KOPT-K1 (cell line): ENCODE measurements around the gene RAPGEF2.
"Not testable (repeated sequence)": the region's sequence is repeated elsewhere in the genome, so short reads cannot be mapped to it uniquely, and the experiment has no call there.

Source experiments
- H3K27ac ChIP-seq: fragments of 200-600 bp; sonication (generic); 2 replicates; pipeline ENCODE4 v1.5.1; 2016; ENCODE audit warnings: antibody characterized with exemption, mild to moderate bottlenecking, low read depth, low read length; ENCODE audit not compliant: poor library complexity, severe bottlenecking
- H3K36me3 ChIP-seq: fragments of 200-600 bp; sonication (generic); 2 replicates; pipeline ENCODE4 v1.5.1; 2017; ENCODE audit warnings: antibody characterized with exemption, mild to moderate bottlenecking, low read length, moderate library complexity; ENCODE audit not compliant: insufficient read depth
- H3K9me3 ChIP-seq: fragments of 200-600 bp; sonication (generic); 2 replicates; pipeline ENCODE4 v1.5.1; 2017; ENCODE audit warnings: antibody characterized with exemption, low read length, mild to moderate bottlenecking; ENCODE audit not compliant: insufficient read depth, poor library complexity, severe bottlenecking

The RAPGEF2 gene

GRCh38 chr4:159102622-159103383 is at the start of gene RAPGEF2:
RAPGEF2 (plus strand) TSS chr4:159103079; CDS start chr4:159104163, 1,084 bp downstream.
- H3K27ac ChIP-seq, result peak within 1 kb of the TSS; percentile 35
- no peaks in the 10 kb centered on the region for H3K9me3 ChIP-seq
- H3K36me3 ChIP-seq, result no peaks in the 10 kb centered on the region

GRCh38 chr4:159055833-159056232 is 47.0 kb upstream of the RAPGEF2 start:
- no peak overlapping the region for H3K27ac ChIP-seq
- no peaks in the 10 kb centered on the region for H3K9me3 ChIP-seq
- H3K36me3 ChIP-seq, result no peaks in the 10 kb centered on the region

- Histone ChIP-seq H3K9me3 (no peaks in the 10 kb centered on the region), H3K27ac (no peak overlapping the region), H3K36me3 (no peaks in the 10 kb centered on the region)
Measured at GRCh38 chr4:159060161-159060560, 42.7 kb upstream of the RAPGEF2 start.

- H3K36me3 ChIP-seq, result no peaks in the 10 kb centered on the region
- H3K9me3 ChIP-seq, result no peaks in the 10 kb centered on the region
- H3K27ac ChIP-seq, result no peak overlapping the region
Measured at GRCh38 chr4:159062381-159062780, 40.5 kb upstream of the RAPGEF2 start.

GRCh38 chr4:159065513-159066240 is 37.2 kb upstream of the RAPGEF2 start:
- Histone ChIP-seq H3K9me3 (no peaks in the 10 kb centered on the region), H3K27ac (no peak overlapping the region), H3K36me3 (no peaks in the 10 kb centered on the region)

- H3K36me3 ChIP-seq, H3K27ac ChIP-seq, H3K9me3 ChIP-seq: not testable (repeated sequence)
Measured at GRCh38 chr4:159068139-159068538, 34.7 kb upstream of the RAPGEF2 start.

GRCh38 chr4:159069922-159070321 is 33.0 kb upstream of the RAPGEF2 start:
- Histone ChIP-seq H3K9me3 (no peaks in the 10 kb centered on the region), H3K36me3 (no peaks in the 10 kb centered on the region), H3K27ac (no peak overlapping the region)

GRCh38 chr4:159070742-159071141 is 32.1 kb upstream of the RAPGEF2 start:
- Histone ChIP-seq H3K9me3 (no peaks in the 10 kb centered on the region), H3K36me3 (no peaks in the 10 kb centered on the region), H3K27ac (no peak overlapping the region)

- Histone ChIP-seq H3K27ac (no peak overlapping the region), H3K36me3 (no peaks in the 10 kb centered on the region), H3K9me3 (no peaks in the 10 kb centered on the region)
Measured at GRCh38 chr4:159071178-159071968, 31.5 kb upstream of the RAPGEF2 start.

GRCh38 chr4:159071969-159072765 is 30.7 kb upstream of the RAPGEF2 start:
- no peaks in the 10 kb centered on the region for H3K36me3 ChIP-seq
- H3K27ac ChIP-seq, result no peak overlapping the region
- H3K9me3 ChIP-seq, result no peaks in the 10 kb centered on the region

GRCh38 chr4:159075531-159075932 is 27.3 kb upstream of the RAPGEF2 start:
- no peak overlapping the region for H3K27ac ChIP-seq
- no peaks in the 10 kb centered on the region for H3K36me3 ChIP-seq
- H3K9me3 ChIP-seq, result no peaks in the 10 kb centered on the region

GRCh38 chr4:159077018-159077417 is 25.9 kb upstream of the RAPGEF2 start:
- not testable (repeated sequence) for H3K27ac ChIP-seq, H3K9me3 ChIP-seq, H3K36me3 ChIP-seq

GRCh38 chr4:159077702-159078495 is 25.0 kb upstream of the RAPGEF2 start:
- no peak overlapping the region for H3K27ac ChIP-seq
- no peaks in the 10 kb centered on the region for H3K9me3 ChIP-seq
- H3K36me3 ChIP-seq, result no peaks in the 10 kb centered on the region

GRCh38 chr4:159079074-159079473 is 23.8 kb upstream of the RAPGEF2 start:
- Histone ChIP-seq H3K36me3 (no peaks in the 10 kb centered on the region), H3K27ac (no peak overlapping the region)

More at GRCh38 chr4:159079074-159079473, 23.8 kb upstream of the RAPGEF2 start:
- H3K9me3 ChIP-seq, result no peaks in the 10 kb centered on the region
